GM19395 (cell line): Measurements from ENCODE around the gene SPON2.

Experiments
- ATAC-seq: cut with Tn5 transposase; IDR thresholded peaks from one replicate; pipeline ENCODE4 v1.9.1; 2021; ENCODE audit warnings: mild to moderate bottlenecking, moderate library complexity; ENCODE audit not compliant: unreplicated experiment

The SPON2 gene

GRCh38 chr4:1208970-1209704 lies 36.8 kb upstream of the SPON2 start:
- ATAC-seq = no peak

- ATAC-seq = no peak
Observed at GRCh38 chr4:1208266-1208961, 36.0 kb upstream of the SPON2 start.

GRCh38 chr4:1207603-1208265 lies 35.4 kb upstream of the SPON2 start:
- ATAC-seq = no peak

- ATAC-seq = no peak
Observed at GRCh38 chr4:1207157-1207470, 34.7 kb upstream of the SPON2 start.

- ATAC-seq = no peak
Observed at GRCh38 chr4:1206299-1207156, 34.1 kb upstream of the SPON2 start.

- no peak for ATAC-seq
Observed at GRCh38 chr4:1205586-1206298, 33.4 kb upstream of the SPON2 start.

- no peak for ATAC-seq
Observed at GRCh38 chr4:1204828-1205585, 32.6 kb upstream of the SPON2 start.

GRCh38 chr4:1204286-1204827 lies 32.0 kb upstream of the SPON2 start:
- ATAC-seq = no peak

GRCh38 chr4:1203026-1203616 lies 30.7 kb upstream of the SPON2 start:
- ATAC-seq = no peak

GRCh38 chr4:1202526-1203011 lies 30.2 kb upstream of the SPON2 start:
- ATAC-seq = no peak

GRCh38 chr4:1201851-1202525 lies 29.6 kb upstream of the SPON2 start:
- ATAC-seq = peak; percentile 47

GRCh38 chr4:1200425-1201035 lies 28.1 kb upstream of the SPON2 start:
- no peak for ATAC-seq

- ATAC-seq = no peak
Observed at GRCh38 chr4:1199556-1200331, 27.4 kb upstream of the SPON2 start.

GRCh38 chr4:1198098-1198844 lies 25.9 kb upstream of the SPON2 start:
- ATAC-seq = no peak

GRCh38 chr4:1196421-1197183 lies 24.2 kb upstream of the SPON2 start:
- ATAC-seq = no peak

GRCh38 chr4:1195891-1196401 lies 23.6 kb upstream of the SPON2 start:
- ATAC-seq = no peak
